ENCODE measurements around the gene SRSF4. TPM values are rescaled to one million over a fixed set of nuclear protein-coding genes. Genes with fewer than 3 reads are reported as not detected.

Gene SRSF4
- total and polyA plus RNA-seq, 9 of the 15 experiments (the other 6 are each of a cell fraction or from before 2014, with no cell fraction given) = 15.9 to 132 (median 82.0) TPM

DNA sequence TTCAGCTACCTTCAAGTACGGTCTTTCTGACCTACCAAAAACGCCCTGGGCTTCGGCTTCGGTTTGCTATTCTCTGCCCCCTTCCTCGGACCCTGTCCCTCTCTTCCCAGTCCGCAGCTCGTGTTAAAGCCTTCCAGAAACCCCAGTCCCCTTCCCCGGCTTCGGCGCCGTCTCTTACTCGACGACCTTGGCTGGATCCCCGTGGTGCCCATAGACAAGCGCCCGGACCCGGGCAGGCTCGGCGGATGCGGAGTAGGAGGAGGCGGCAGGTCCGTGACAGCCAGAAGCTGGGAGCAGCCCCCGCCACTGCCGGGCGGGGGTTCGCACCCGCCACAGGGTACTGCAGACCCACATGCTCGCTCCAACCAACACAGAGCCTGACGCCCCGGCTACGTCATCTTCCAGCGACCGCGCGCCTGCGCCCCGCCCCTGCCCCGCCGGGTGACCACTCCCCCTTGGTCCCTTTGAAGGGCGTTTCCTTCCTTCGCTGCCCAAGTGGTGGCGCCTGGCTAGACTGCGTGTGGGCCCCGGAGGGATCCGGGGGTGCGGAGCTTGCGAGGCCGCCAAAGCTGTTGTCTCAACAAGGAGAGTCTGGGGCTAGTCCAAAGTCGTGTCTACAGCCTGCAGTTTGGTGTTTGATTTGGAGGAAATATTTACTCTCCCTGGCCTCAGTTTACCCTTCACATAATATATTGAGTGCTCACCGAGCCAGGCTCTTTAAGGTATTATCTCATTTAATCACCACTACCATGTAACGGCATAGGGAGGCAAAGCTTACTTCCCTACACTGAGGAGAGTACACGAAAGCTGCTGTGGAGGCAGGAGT, 49.1 kb upstream of the SRSF4 start, which contains the start of gene MECR (continued):
- TF ChIP-seq YY1 (IDR thresholded peaks at IDR 0.05; ENCODE audit: borderline replicate concordance in 1 of 3, control insufficient read depth in 1 of 3, extremely low read depth in 1 of 3, insufficient read depth in 3 of 3, insufficient read length in 1 of 3, insufficient replicate concordance in 2 of 3, low read depth in 1 of 3, low read length in 2 of 3) = peak in 2 of 3 experiments; percentile 77 to 78
- peak; percentile 96 for TF ChIP-seq POLR2G (IDR thresholded peaks at IDR 0.05; ENCODE audit: low read depth, low read length)
- no peak; the same call in 1 of the 2 replicates for TF ChIP-seq TEAD4 (IDR thresholded peaks at IDR 0.05; ENCODE audit: low read length)
- no peak; the same call in 1 of the 2 replicates for TF ChIP-seq TEAD4 (CRISPR knock-in tag; IDR thresholded peaks at IDR 0.05; ENCODE audit: borderline replicate concordance)
- TF ChIP-seq KDM5B (IDR thresholded peaks at IDR 0.05; ENCODE audit: insufficient replicate concordance, low read depth, low read length) = peak; percentile 94
- TF ChIP-seq LCOR (CRISPR knock-in tag; IDR thresholded peaks at IDR 0.05) = peak; percentile 85; the same call in 1 of the 2 replicates
- TF ChIP-seq ETV5 (CRISPR knock-in tag; IDR thresholded peaks at IDR 0.05; ENCODE audit: low read depth) = 0 out of 2 replicates have a peak, but pooled peaks have one; percentile 48
- TF ChIP-seq IRF2 (CRISPR knock-in tag; IDR thresholded peaks at IDR 0.05) = no peak
- TF ChIP-seq ZNF224 (CRISPR knock-in tag; IDR thresholded peaks at IDR 0.05) = 0 out of 2 replicates have a peak, but pooled peaks have one; percentile 51
- TF ChIP-seq, protein P1, sequence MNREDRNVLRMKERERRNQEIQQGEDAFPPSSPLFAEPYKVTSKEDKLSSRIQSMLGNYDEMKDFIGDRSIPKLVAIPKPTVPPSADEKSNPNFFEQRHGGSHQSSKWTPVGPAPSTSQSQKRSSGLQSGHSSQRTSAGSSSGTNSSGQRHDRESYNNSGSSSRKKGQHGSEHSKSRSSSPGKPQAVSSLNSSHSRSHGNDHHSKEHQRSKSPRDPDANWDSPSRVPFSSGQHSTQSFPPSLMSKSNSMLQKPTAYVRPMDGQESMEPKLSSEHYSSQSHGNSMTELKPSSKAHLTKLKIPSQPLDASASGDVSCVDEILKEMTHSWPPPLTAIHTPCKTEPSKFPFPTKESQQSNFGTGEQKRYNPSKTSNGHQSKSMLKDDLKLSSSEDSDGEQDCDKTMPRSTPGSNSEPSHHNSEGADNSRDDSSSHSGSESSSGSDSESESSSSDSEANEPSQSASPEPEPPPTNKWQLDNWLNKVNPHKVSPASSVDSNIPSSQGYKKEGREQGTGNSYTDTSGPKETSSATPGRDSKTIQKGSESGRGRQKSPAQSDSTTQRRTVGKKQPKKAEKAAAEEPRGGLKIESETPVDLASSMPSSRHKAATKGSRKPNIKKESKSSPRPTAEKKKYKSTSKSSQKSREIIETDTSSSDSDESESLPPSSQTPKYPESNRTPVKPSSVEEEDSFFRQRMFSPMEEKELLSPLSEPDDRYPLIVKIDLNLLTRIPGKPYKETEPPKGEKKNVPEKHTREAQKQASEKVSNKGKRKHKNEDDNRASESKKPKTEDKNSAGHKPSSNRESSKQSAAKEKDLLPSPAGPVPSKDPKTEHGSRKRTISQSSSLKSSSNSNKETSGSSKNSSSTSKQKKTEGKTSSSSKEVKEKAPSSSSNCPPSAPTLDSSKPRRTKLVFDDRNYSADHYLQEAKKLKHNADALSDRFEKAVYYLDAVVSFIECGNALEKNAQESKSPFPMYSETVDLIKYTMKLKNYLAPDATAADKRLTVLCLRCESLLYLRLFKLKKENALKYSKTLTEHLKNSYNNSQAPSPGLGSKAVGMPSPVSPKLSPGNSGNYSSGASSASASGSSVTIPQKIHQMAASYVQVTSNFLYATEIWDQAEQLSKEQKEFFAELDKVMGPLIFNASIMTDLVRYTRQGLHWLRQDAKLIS (CRISPR knock-in tag; IDR thresholded peaks at IDR 0.05) = 0 out of 2 replicates have a peak, but pooled peaks have one; percentile 33
- TF ChIP-seq PHB2 (IDR thresholded peaks at IDR 0.05; ENCODE audit: low read depth) = no peak
- no peak for TF ChIP-seq ZFPM2 (CRISPR knock-in tag; IDR thresholded peaks at IDR 0.05)
- TF ChIP-seq, protein P2, sequence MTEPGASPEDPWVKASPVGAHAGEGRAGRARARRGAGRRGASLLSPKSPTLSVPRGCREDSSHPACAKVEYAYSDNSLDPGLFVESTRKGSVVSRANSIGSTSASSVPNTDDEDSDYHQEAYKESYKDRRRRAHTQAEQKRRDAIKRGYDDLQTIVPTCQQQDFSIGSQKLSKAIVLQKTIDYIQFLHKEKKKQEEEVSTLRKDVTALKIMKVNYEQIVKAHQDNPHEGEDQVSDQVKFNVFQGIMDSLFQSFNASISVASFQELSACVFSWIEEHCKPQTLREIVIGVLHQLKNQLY (CRISPR knock-in tag; conservative IDR thresholded peaks at IDR 0.05) = no peak
- TF ChIP-seq ZNF184 (CRISPR knock-in tag; IDR thresholded peaks at IDR 0.05) = no peak

All from K562 (cell line).